ENCODE data around the gene C9orf43. TPM values are rescaled to one million over a fixed set of nuclear protein-coding genes. Genes with fewer than 3 reads are reported as not detected.

Gene C9orf43
- total RNA-seq, 3 donors from 2014 or later (not counting 1 experiment from before 2014, with no cell fraction given), result 0.45 to 0.71 (median 0.50) TPM

DNA sequence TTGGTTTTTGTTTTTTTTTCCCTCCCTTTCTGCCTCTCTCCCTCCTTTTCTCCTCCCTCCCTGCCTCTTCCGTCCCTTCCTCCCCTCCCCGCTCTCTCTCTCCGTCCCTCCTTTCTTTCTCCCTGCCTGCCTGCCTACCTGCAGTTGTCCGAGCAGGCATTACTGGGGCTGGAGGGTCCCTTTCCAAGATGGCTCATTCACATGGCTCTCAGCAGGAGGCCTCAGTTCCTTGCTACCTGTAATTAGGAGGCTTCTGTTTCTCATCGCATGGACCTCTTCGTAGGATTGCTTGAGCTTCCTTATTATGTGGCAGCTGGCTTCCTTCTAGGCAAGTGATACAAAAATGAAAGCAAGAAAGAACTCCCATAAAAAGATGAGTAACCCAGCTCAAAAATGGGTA, 61.0 kb downstream of the C9orf43 start:
- WGBS (ENCODE audit: insufficient coverage), result 92% methylated on average over 6 of the region's 6 CpGs
- Histone ChIP-seq H3K36me3 (ENCODE audit: control insufficient read depth, insufficient read depth, low read length) (no peaks in the 10 kb centered on the region), H3K27me3 (ENCODE audit: control insufficient read depth, insufficient read depth, low read length) (no peaks in the 10 kb centered on the region), H3K27ac (ENCODE audit: low read length) (no peak overlapping the region), H3K4me3 (ENCODE audit: low read length) (no peak overlapping the region), H3K4me1 (ENCODE audit: control insufficient read depth, insufficient read depth, low read length) (no peaks in the 10 kb centered on the region), H3K9me3 (ENCODE audit: control insufficient read depth, insufficient read depth, low read length) (no peaks in the 10 kb centered on the region)
- intact Hi-C loops (cut with micrococcal nuclease), result no loop called here
- peaks cover 0 to 7% of the 10 kb centered on the region in 2 donors for H3K4me1 Mint-ChIP-seq
- no peaks in the 10 kb centered on the region for H3K27me3 Mint-ChIP-seq (ENCODE audit: low read depth in 2 of 2)
- DNase-seq (no peak), ATAC-seq (no peak)
- TF ChIP-seq, protein P1, sequence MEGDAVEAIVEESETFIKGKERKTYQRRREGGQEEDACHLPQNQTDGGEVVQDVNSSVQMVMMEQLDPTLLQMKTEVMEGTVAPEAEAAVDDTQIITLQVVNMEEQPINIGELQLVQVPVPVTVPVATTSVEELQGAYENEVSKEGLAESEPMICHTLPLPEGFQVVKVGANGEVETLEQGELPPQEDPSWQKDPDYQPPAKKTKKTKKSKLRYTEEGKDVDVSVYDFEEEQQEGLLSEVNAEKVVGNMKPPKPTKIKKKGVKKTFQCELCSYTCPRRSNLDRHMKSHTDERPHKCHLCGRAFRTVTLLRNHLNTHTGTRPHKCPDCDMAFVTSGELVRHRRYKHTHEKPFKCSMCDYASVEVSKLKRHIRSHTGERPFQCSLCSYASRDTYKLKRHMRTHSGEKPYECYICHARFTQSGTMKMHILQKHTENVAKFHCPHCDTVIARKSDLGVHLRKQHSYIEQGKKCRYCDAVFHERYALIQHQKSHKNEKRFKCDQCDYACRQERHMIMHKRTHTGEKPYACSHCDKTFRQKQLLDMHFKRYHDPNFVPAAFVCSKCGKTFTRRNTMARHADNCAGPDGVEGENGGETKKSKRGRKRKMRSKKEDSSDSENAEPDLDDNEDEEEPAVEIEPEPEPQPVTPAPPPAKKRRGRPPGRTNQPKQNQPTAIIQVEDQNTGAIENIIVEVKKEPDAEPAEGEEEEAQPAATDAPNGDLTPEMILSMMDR (IDR thresholded peaks at IDR 0.05), result no peak
- H3K9me3 Mint-ChIP-seq, result peaks cover 0 to 3% of the 10 kb centered on the region in 2 donors
- H3K27ac Mint-ChIP-seq, result no peak overlapping the region
- H3K36me3 Mint-ChIP-seq, result peaks cover 7% of the 10 kb centered on the region
- no peak overlapping the region for H3K4me3 Mint-ChIP-seq

DNA sequence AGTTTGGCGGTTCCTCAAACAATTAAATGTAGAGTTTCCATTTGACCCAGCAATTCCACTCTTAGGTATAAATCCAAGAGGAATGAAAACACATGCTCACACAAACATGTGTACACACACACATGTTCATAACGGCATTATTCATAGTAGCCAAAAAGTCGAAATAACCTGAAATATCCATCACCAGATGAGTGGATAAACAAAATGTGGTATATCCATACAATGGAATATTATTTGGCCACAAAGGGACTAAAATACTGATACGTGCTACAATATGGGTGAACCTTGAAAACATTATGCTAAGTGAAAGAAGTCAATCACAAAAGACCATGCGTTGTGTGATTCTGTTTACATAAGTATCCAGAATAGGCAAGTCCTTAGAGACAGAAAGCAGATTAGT, 61.7 kb downstream of the C9orf43 start:
- H3K4me3 ChIP-seq (ENCODE audit: low read length), result no peak overlapping the region
- H3K36me3 Mint-ChIP-seq, result peaks cover 2% of the 10 kb centered on the region
- H3K4me1 Mint-ChIP-seq, result peaks cover 4 to 7% of the 10 kb centered on the region in 2 donors
- no peaks in the 10 kb centered on the region for H3K27me3 ChIP-seq (ENCODE audit: control insufficient read depth, insufficient read depth, low read length)
- peaks cover 0 to 3% of the 10 kb centered on the region in 2 donors for H3K9me3 Mint-ChIP-seq
- H3K9me3 ChIP-seq (ENCODE audit: control insufficient read depth, insufficient read depth, low read length), result no peaks in the 10 kb centered on the region
- TF ChIP-seq, protein P1 (IDR thresholded peaks at IDR 0.05), result no peak
- no peak overlapping the region for H3K4me3 Mint-ChIP-seq
- H3K27me3 Mint-ChIP-seq (ENCODE audit: low read depth in 2 of 2), result no peaks in the 10 kb centered on the region
- WGBS (ENCODE audit: insufficient coverage), result 90% methylated on average over 4 of the region's 5 CpGs
- ATAC-seq (no peak), DNase-seq (no peak)
- no peak overlapping the region for H3K27ac ChIP-seq (ENCODE audit: low read length)
- H3K27ac Mint-ChIP-seq, result no peak overlapping the region
- no peaks in the 10 kb centered on the region for H3K4me1 ChIP-seq (ENCODE audit: control insufficient read depth, insufficient read depth, low read length)
- H3K36me3 ChIP-seq (ENCODE audit: control insufficient read depth, insufficient read depth, low read length), result no peaks in the 10 kb centered on the region
- intact Hi-C loops (cut with micrococcal nuclease), result no loop called here

DNA sequence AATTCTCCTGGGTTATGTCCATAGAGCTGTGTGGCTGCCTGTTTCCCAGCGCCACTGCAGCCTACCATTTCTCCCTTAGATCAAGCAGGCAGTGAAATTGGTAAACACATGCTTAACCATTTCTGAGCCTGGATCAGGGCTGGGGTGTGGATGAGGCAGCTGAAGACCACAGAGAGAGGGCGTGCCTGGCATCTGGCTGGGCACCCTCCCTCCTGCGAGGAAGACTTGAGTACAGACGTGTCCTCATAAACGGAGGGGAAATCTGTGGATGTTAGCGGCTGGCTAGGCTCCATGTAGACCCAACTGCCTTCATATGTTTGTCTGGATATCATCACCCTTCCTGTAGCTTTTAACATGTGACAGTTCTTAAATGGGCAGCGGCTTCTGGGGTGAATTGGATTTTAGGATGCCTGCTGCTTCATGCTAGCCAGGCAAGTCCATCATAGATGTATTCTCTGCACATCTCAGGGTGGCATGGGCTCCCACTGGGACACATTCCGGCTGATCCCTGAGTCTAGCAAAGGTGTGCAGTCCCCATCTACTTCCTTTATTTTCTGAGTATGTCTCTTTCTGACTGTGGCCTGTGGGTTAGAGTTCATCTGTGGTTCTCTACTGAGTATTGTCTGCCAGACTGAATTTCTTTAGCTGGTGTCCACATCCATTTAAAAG, 63.9 kb downstream of the C9orf43 start:
- Mint-ChIP-seq H3K4me1 (peaks cover 15 to 16% of the 10 kb centered on the region in 2 donors), H3K4me3 (no peak overlapping the region), H3K36me3 (no peaks in the 10 kb centered on the region), H3K27ac (no peak overlapping the region), H3K9me3 (no peaks in the 10 kb centered on the region), H3K27me3 (ENCODE audit: low read depth in 2 of 2) (no peaks in the 10 kb centered on the region)
- H3K27me3 ChIP-seq (ENCODE audit: control insufficient read depth, insufficient read depth, low read length), result no peaks in the 10 kb centered on the region
- H3K4me1 ChIP-seq (ENCODE audit: control insufficient read depth, insufficient read depth, low read length), result peaks cover 8% of the 10 kb centered on the region
- no peaks in the 10 kb centered on the region for H3K36me3 ChIP-seq (ENCODE audit: control insufficient read depth, insufficient read depth, low read length)
- ATAC-seq (no peak), DNase-seq (no peak)
- no peak overlapping the region for H3K4me3 ChIP-seq (ENCODE audit: low read length)
- TF ChIP-seq, protein P1 (IDR thresholded peaks at IDR 0.05), result no peak
- H3K9me3 ChIP-seq (ENCODE audit: control insufficient read depth, insufficient read depth, low read length), result no peaks in the 10 kb centered on the region
- intact Hi-C loops (cut with micrococcal nuclease), result no loop called here
- H3K27ac ChIP-seq (ENCODE audit: low read length), result no peak overlapping the region
- whole genome bisulfite sequencing (ENCODE audit: insufficient coverage), result 94% methylated on average over 8 of the region's 8 CpGs

DNA sequence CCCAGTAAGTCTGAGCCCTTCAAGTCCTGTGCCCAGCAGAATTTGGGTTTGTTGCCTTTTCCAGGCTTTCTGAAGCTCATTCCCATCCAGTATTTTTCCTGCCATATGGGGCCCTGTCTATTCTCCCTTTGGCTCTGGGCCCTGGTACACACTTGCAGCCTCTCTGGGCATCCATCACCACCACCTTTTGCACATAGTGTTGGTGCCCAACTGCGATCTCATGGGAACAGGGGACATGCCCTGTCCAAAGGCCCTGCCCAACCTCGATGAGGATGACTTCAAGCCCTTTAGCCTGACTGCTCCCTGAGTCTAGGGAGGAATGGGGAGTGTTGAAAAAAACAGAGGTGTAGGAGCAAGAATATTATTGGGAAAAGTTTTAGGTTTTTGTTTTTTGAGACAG, 64.5 kb downstream of the C9orf43 start:
- WGBS (ENCODE audit: insufficient coverage), result 93% methylated on average over 2 of the region's 2 CpGs
- no peaks in the 10 kb centered on the region for H3K36me3 ChIP-seq (ENCODE audit: control insufficient read depth, insufficient read depth, low read length)
- H3K9me3 Mint-ChIP-seq, result no peaks in the 10 kb centered on the region
- peaks cover 21% of the 10 kb centered on the region in 2 donors for H3K4me1 Mint-ChIP-seq
- intact Hi-C loops (cut with micrococcal nuclease), result no loop called here
- H3K36me3 Mint-ChIP-seq, result no peaks in the 10 kb centered on the region
- no peaks in the 10 kb centered on the region for H3K27me3 ChIP-seq (ENCODE audit: control insufficient read depth, insufficient read depth, low read length)
- TF ChIP-seq, protein P1 (IDR thresholded peaks at IDR 0.05), result no peak
- H3K9me3 ChIP-seq (ENCODE audit: control insufficient read depth, insufficient read depth, low read length), result no peaks in the 10 kb centered on the region
- H3K4me3 Mint-ChIP-seq, result no peak overlapping the region
- no peaks in the 10 kb centered on the region for H3K27me3 Mint-ChIP-seq (ENCODE audit: low read depth in 2 of 2)
- peaks cover 10% of the 10 kb centered on the region for H3K4me1 ChIP-seq (ENCODE audit: control insufficient read depth, insufficient read depth, low read length)
- no peak for DNase-seq
- ATAC-seq, result no peak
- no peak overlapping the region for H3K4me3 ChIP-seq (ENCODE audit: low read length)
- no peak overlapping the region for H3K27ac Mint-ChIP-seq
- no peak overlapping the region for H3K27ac ChIP-seq (ENCODE audit: low read length)
